GM12874 (cell line): Measurements from ENCODE around the gene USH2A.

ENCODE experiments used
- TF ChIP-seq, protein P1 (sequence below): IDR thresholded peaks from 2 replicates; pipeline ENCODE4 v1.5.1; 2011; ENCODE audit warnings: low read depth, mild to moderate bottlenecking, control low read depth, low read length, moderate library complexity; ENCODE audit not compliant: insufficient read depth

The USH2A gene

DNA sequence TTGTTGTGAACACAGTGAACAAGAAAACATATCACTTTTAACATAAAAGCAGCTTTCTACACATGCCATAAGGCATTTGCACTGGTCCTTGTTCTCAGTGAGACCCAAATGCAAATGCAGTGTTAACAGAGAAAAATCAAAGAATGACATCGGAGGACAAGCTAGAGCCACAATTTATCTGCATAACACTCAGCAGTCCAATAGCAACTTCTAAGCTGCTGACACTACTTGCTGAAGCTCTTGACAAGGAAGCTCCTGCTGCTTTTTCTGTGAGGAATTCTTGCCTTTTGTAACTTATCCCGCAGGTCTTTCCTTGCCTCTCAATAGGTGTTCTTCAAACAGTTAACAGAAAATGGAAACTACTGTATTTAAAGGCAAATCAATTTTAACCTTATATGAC, 34.7 kb downstream of the USH2A start:
- TF ChIP-seq, protein P1, sequence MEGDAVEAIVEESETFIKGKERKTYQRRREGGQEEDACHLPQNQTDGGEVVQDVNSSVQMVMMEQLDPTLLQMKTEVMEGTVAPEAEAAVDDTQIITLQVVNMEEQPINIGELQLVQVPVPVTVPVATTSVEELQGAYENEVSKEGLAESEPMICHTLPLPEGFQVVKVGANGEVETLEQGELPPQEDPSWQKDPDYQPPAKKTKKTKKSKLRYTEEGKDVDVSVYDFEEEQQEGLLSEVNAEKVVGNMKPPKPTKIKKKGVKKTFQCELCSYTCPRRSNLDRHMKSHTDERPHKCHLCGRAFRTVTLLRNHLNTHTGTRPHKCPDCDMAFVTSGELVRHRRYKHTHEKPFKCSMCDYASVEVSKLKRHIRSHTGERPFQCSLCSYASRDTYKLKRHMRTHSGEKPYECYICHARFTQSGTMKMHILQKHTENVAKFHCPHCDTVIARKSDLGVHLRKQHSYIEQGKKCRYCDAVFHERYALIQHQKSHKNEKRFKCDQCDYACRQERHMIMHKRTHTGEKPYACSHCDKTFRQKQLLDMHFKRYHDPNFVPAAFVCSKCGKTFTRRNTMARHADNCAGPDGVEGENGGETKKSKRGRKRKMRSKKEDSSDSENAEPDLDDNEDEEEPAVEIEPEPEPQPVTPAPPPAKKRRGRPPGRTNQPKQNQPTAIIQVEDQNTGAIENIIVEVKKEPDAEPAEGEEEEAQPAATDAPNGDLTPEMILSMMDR: no peak

DNA sequence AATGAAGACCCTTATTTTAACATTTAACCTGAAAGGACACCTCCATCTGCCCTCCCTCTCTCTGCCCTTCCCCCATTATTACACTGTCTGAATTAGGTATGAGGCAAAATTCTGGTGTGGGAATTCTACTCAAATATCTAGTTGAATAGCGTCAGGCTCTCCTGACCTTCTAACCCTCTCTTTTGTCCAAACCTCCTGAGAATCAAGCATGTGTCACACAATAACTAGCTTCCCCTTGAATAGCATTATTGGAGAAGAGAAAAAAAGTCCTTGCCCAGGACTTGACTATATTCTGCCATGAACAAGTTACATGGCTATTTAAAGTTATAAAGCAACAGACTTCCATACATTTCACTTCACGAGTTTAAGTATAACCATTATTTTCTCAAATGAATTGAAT, 35.5 kb downstream of the USH2A start:
- TF ChIP-seq, protein P1: no peak

DNA sequence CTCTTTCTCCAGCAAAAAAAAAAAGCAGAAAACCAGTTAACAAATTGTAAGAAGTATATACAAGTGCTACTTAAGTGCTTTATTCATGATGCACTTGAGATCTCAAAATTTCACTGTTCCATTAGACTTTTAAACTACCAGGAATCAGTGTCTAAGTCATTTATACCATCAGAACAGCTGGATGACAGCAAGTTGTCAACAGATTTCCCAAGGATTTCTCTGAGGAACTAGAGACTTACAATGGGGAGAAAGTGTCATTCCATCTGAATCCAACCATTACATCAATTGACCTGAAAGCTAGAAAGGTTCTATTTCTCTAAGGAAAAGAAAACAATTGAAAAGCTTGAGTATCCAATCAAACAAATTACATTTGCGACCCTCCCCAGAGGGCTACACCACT, 43.8 kb downstream of the USH2A start:
- TF ChIP-seq, protein P1: no peak

DNA sequence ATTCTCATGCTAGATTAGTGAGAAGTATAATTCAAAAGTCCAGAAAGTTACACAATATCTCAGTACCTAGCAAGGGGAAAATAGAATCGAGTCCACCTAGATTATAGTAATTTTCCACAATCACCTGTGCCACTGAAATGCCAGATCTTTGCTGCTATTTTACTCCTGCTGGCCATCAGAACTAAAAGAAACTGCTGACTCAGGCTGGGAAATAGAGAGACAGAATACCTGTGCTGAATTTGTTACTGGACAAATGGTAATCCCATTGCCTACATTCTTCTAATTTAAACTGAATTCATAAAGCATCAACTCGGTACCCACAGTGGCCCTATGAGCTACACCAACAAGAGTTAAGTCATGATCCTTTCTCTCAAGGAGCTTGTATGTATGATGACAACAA, 55.0 kb downstream of the USH2A start:
- TF ChIP-seq, protein P1: no peak

DNA sequence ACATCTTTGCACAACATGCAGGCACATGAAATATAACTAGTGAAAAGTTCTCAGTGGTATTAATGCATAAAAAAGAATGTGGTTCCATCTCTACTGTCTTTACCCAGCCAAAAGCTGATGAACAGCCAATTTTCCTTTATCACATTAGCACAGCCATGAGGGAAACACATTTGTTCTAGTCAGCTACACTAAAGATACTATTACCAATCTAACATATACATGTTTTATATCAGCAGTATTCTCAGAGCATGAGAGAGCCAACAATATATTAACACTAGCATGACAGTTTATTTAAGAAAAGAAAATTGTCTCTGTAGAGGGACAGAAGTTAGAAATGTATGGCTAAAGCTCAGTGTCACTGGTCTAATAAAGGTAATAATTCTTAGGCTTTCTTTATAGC, 56.3 kb downstream of the USH2A start:
- TF ChIP-seq, protein P1: no peak

DNA sequence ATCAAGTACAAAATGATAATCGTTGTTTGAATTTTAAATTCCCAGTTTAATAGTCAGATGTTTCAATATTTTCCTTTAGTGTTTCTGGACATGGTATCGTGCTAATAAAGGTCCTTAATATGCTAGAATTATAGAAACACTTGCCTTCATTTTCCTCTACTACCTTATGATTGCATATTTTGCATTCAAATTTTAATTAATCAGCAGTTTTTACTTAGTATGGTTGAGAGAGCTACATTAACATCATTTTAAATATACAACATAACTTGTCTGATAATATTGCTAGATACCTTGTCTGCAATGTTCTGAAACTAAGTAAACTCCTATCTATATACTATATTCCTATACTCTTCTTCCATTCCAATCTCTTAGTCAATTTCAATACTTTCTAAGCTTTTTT, 66.3 kb downstream of the USH2A start:
- TF ChIP-seq, protein P1: no peak

DNA sequence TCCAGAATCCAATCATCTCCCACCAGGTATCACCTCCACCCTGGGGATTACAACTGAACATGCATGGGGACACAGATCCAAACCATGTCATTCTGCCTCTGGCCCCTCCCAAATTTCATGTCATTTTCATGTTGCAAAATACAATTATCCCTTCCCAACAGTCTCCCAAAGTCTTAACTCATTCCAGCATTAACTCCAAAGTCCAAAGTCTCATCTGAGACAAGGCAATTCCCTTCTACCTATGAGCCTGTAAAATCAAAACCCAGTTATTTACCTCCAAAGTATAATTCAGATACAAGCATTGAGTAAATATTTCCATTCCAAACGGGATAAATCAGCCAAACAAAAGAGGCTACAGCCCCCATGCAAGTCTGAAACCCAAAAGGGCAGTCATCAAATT, 73.1 kb downstream of the USH2A start:
- TF ChIP-seq, protein P1: no peak

DNA sequence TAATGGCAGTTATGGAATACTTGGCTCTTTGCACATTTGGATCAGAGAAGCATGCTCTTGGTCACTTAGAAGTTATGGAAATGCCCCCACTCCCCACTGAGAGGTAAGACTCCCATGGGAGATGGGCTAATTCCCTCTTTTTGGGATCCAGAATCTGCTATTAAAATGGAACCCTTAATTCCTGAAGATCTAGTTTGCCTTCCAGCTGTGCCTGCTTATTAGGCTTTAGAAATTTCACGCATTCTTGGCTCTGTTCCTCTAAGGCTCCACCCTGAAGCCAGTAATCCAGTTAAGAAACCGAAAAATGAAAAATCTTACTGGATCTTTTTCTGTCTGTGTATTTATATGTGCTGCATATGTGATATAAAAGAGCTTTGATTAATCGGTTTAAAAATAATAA, 76.7 kb downstream of the USH2A start:
- TF ChIP-seq, protein P1: no peak
